Measurements from ENCODE around the gene CRACDL.

CRACDL gene, protein sequence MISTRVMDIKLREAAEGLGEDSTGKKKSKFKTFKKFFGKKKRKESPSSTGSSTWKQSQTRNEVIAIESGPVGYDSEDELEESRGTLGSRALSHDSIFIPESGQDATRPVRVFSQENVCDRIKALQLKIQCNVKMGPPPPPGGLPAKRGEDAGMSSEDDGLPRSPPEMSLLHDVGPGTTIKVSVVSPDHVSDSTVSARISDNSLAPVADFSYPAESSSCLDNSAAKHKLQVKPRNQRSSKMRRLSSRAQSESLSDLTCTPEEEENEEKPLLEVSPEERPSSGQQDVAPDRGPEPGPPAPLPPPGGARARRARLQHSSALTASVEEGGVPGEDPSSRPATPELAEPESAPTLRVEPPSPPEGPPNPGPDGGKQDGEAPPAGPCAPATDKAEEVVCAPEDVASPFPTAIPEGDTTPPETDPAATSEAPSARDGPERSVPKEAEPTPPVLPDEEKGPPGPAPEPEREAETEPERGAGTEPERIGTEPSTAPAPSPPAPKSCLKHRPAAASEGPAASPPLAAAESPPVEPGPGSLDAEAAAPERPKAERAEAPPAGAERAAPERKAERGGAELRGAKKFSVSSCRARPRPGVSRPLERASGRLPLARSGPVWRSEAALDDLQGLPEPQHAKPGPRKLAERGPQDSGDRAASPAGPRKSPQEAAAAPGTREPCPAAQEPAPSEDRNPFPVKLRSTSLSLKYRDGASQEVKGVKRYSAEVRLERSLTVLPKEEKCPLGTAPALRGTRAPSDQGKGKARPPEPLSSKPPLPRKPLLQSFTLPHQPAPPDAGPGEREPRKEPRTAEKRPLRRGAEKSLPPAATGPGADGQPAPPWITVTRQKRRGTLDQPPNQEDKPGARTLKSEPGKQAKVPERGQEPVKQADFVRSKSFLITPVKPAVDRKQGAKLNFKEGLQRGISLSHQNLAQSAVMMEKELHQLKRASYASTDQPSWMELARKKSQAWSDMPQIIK

DNA sequence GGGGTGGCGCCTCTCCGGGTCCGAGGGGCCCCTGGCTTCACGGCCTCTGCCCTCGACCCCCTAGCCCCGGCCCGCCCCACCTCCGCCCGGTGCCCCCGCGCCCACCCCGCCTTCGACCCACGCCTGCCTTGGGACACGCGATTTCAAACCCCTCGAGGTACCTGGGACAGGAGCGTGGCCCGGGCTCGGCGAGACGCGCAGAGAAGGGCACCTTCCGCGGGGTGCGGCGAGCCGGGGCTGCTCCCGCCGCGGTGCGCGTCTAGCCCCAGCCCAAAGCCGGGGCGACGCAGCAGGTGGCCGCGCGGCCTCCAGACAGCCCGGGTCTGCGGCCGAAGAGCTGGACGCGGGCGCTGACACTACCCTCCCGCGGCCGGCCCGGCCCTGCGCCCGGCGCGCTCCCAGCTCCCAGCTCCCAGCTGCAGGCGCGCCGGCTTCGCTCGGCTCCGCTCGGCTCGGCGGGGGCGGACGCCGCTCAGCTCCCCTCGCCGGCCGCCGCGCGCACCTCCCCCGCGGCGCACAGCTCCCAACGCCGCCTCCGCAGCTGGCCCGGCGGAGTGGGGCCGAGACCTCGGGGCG is at the start of gene CRACDL:
CRACDL (minus strand) TSS at position 449 of the 576 bp plus-strand sequence. CDS start 89,425 bp downstream, outside the sequence.
- DNase-seq, result peak; percentile 9 to 32

DNA sequence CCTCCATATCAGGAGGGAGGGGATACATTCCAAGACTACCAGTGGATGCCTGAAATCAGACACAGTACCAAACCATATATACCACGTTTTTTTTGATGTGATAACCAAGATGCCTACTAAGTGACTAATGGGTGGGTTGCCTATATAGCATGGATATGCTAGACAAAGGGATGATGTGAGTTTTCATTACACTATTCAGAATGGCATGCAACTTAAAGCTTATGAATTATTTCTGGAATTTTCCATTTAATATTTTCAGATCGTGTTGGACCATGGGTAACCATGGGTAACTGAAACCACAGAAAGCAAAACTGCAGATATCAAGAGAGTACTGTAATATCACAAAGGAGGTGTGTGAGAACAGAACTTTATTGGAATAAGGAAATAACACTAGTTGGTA is 39.6 kb upstream of the CRACDL start:
- no peak for DNase-seq

DNA sequence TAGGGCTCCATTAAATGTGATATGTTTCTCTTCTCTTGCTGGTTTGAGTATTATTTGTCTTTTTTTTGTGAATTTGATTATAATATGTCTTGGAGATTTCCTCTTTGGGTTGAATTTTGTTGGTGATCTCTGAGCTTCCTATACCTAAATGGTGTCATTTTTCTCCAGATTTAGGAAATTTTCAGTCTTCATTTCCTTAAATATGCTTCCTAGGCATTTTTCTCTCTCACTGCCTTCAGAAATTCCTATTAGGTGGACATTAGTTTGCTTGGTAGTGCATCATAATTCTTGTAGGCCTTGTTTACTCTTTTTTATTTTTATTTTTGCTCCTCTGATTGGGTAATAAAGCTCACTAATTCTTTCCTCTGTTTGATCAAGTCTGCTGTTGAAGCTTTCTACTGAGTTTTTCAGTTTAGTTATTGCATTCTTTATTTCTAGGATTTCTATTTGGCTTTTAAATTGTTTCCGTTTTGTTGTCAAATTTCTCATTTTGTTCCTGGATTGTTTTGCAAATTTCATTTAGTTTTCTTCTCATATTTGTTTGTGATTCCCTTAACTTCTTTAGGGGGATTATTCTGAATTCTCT is 36.6 kb upstream of the CRACDL start:
- no peak for DNase-seq

DNA sequence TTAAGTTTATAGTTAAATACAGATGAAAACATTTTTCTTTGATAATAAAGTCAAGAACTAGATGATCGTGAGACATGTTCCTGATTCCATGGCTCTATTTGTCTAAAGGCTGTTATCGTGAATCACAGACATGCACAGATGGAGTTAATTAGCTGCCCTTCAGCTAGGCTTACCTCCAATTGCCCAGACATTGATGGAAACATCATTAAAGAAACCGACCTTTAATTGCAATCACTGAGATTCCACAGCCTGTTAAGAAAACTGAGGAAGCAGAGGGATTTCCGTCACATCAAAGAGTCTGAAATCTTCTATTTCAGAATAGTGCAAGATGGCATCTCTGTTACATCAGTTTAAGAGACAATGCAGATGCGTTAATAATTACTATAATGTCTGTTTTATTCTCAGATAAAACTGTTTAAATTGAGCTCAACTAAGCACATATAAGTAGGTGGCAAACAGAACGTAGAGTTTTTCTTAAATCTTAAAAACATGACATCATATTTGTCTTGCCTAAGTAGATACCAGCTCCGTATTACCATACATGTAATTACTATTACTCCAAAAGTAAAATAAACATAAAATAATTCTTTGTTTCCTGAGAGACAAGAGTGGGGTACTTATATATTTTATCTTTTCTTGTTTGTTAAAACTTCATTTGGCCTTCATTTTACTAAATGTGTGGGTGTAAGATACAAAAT is 23.9 kb upstream of the CRACDL start:
- DNase-seq, result no peak

DNA sequence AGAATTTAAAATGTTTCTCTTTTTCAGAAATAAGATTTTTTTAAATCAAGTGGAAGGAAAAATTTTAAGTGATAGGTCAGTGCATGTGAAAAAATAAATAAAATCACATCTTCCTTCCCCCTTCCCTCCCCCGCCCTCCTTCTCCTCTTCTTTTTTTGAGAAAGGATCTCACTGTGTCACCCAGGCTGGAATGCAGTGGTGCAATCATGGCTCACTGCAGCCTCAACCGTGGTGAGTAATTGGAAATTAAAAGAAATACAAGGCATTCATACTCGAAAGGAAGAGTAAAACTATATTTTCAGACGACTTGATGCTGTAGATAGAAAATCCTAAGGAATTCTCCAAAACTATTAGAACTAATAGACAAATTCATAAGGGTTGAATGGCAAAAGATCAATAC is 16.9 kb upstream of the CRACDL start:
- DNase-seq, result no peak

DNA sequence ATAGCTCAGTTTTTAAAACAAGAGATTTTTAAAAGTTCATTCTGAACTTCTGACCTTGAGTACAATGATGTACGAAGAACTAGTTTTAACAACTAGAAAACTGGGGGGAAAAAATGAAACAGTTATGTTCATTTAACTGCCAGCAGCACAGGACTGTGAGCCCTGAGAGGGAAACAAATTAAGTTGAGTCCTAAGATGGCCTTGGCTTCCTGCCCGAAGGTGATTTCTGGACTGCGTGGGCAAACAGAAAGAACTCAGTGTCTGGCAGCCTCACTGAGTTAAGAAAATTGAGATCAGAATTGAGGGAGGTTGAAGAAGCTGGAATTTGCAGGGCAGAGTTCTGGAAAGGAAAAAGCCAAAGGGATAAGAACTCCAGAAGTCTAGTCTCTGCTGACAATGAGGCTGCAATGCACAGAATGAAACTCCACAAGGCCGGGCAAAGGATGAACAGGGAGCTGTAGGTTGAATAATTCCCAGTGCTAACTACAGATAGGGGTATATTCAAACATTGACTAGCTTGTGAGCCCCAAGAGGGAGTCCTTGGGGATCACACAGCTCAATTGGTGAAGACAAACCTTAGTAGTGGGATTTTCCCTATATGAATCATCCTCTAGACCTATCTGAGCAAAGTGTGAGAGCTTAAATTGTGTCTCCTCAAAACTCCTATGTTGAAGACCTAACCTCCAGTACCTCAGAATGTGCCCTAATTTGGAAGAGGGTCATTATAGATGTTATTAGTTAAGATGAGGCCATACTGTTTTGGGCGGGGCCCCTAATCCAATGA is 13.1 kb upstream of the CRACDL start:
- DNase-seq, result no peak

DNA sequence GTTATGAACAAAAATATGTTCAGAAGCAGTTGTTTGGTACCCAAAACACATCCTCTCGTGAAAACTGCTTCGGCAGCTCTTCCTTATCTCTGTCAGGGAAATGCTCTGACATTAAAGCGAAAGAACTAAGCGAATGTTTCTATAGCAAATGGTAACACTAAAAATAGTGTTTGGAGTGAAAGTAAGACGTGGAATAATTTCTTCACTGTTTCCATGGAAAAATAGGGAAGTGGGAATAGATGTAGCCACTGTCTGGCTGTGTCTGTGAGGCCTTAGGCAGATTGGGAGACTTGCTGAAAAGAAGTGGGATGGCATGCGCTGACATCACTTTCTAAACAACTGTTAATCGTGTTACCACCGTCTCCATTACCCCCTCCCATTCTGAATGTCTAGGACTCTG is 11.5 kb upstream of the CRACDL start:
- DNase-seq, result no peak

DNA sequence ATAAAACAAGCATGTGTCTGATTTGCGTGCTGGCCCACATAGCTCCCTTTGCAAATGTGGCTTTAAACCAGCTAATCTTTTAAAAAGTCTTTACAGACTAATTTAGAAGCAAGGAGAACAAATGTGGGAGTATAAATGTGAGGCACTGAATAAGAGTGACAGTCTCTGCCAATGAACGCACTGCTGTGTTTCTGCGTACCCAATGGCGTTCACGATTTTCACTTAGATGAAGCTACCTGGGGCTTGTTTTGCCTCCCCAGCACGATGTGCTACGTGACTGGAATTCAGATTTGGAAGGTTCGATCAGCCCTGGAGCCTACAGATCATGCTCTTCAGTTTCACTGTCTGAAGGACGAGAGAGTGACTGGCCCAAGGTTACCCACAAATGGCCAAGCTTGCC is 10.8 kb upstream of the CRACDL start:
- DNase-seq, result no peak

DNA sequence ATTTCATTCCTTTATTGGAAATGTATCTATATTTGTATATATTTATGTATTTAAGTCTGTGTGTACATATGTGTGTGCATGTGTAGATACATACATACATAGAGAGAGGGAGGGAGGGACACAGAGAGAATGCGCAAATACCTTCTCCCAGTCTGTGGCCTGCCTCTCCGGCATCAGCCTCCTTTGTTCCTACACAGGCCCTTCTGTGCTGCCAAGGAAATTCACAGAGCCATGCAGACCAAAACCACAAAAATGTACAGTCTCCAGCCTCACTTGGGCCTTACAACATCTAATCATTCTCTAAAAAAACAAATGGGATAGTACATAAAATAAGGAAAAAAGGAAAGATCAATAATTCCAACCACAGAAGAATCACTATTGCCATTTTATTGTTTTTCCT is 8.8 kb upstream of the CRACDL start:
- DNase-seq, result no peak

DNA sequence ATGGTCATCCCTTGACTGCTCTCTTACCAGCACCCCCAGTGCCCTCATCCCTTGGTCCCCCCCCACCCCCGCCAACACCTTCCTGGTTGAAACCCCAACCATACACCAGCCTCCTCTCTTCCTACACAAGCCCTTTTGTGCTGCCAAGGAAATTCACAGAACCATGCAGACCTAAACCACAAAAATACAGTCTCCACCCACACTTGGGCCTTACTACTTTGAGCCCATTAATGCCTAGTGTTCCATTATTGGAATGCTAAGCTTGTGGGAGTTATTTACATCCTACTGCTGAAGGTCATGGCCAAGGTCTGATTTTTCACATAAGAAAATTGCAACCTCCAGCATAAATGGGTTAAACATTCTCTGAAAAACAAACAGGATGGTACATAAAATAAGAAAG is 4.1 kb upstream of the CRACDL start:
- no peak for DNase-seq

DNA sequence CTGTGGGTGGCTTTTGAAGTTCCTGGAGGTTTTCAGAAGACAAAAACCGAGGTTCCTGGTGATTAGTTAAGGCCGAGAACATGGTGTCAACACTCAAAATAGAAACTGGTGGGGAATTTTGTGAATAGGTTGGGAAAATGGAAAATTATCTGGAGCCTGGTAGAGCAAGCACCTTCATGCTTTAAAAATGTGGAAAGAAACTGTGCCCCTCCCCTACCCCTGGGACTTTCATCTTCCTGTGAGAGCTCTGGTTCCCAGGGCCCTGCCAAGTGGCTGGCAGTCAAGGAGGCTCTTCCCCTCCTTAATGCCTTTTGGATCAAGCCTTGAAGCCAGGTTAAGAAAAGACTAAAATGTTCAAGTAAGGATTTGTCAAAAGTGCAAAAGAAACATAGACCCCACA is 1.9 kb upstream of the CRACDL start:
- no peak for DNase-seq

DNA sequence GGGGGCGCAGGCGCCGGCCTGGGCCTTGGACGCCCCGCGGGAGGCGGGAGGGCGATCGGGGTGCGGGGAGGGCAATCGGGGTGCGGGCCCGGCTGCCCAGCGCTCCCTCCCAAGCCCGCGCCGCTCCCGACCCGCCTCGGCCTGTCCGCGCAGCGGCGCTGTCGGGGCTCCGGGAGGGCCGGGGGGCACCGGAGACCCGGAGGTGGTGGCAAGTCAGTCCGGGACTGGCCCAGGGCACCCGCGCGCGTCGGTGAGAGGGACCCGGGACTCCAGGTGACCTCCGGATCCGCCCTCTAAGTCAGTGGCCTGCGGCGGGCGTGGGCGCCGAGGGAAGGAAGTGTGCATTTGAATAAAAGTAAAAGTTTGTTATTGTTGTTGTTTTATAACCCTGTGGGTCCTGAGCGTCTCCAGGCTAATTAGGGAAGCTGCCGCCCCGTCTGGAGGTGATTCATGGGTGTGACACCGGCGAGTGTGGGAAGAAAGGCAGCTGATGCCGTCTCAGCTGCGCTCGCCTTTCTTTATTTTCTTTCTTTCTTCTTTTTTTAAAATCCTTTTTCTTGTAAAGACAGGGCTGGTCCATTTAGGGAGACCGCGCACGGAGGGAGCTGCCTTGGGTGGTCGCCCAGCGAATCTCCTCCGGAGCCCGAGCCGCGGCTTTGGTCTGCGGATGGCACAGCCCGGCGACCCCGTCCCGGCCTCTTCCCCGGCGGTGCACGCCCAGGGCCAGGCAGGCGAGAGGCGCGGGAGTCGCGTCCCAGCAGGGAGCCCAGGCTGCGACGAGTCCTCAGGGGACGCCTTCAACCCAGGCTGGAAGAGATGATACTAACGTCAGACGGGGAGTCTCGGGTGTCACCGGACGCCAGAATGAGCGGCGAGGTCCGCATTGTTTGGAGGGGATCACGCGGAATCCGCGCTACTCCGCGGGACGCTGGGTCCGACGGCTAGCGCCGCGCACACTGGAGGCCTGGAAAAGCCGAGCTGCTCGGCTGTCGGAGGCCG is 627 bp upstream of the CRACDL start:
- DNase-seq, result no peak

DNA sequence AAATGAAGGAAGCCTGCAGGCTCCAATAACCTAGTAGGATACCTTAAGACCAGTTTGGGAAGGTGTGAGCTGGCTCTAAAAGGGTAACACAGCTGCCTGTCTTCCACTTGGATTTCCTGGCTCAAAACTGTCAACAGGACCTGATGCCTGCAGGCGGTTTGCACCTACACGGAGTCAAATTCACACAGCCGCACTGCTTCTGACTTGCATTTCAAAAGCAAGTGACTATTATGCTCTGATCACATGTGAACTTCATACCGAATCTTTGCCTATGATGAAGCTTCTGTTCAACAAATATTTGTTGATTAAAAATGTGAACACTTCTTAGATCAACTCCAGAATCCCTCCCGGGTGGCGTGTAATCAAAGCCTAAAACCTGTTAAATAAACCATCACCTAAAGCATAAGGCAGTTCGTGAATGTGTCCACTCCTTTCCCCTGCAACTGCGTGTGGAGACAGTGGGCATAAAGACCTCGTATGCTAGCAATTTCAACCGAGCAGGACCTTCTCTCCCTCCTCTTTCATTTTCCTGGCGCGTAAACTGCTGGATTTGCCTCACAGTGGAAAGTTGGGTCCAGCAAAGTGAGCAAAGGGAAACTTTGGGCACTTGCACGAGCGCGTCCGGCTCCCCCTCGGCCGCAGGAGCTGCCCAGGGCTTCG is 784 bp downstream of the CRACDL start:
- peak in 1 of 2 experiments; percentile 34 for DNase-seq

DNA sequence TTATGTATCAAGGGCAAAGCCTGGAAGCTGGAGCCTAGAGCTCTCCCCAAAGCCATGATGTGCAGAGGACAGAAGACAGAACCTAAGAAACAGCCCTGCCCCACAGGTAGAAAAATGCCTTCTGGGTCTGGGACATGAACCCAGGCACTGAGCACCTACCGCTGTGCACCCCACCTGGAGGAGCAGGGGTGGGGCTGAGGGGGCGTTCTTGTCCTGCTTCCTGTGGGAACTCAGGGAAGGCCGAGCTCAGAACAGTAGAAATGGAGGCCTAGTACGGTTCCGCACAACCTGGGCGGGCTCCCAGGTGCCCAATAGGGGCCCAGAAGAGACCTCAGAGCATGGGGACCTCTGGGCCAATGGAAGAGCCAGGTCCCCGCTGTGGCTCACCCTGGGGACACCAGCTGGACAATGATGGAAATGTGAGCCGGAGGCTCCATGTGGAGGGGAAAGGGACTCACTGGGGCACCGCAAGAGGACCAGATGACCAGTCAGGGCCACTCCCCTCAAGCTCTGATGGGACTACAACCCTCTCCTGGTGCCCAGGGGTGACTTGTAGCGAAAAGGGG is 3.2 kb downstream of the CRACDL start:
- DNase-seq, result no peak

DNA sequence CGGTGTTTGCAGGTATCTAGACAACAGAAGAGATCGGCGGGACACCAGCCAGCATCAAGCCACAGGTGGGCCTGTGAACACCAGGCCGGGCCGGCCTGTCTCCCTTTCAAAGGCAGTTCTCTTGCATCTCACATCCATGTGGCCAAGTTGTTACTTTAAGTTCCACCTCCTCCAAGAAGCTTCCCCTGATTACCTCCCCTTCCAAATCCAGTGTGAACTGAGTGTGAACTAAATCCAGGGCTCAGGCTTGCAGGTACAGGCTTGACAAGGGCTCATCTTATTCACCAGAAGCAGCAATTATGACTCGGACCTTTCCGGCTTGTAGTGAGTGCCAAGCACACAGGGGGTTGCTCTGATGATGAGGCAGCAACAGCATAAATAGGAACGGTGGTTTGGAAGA is 3.9 kb downstream of the CRACDL start:
- DNase-seq, result peak; percentile 34 to 54

DNA sequence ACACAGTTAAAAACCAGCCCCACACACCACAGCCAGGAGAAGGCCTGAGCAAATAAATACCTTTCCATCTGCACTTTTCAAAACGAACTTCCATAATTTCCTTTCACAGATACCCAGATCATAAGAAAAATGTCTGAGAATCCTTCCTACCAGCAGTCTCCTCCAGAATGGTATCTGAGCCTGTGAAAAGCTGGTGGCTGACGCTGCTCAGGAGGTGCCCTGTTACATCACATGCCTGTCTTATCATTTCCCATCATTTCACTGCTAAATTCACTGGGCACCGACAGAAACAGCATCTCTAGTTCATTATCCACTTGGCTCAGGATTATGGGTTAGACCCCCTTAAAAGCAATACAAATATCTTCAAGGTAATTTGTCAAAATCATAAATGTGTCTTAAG is 4.4 kb downstream of the CRACDL start:
- DNase-seq, result no peak

DNA sequence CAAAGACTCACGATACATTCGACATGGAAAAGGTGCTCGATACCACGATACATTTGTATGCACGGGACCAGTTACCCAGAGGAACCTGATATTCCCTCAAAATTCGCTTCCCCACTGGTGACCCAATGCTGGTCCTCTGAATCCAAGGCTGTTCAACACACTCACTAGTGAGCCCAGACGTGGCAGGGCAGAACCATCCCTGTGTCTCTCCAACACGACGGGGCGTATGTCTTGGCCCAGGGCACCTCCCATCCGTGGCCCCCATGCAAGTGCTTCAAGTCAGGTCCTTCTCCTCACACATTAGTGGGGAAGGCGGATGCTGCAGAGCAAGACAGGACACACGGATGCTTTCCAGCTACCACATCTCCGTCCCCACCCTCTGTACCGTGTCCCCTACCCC is 6.1 kb downstream of the CRACDL start:
- no peak for DNase-seq

DNA sequence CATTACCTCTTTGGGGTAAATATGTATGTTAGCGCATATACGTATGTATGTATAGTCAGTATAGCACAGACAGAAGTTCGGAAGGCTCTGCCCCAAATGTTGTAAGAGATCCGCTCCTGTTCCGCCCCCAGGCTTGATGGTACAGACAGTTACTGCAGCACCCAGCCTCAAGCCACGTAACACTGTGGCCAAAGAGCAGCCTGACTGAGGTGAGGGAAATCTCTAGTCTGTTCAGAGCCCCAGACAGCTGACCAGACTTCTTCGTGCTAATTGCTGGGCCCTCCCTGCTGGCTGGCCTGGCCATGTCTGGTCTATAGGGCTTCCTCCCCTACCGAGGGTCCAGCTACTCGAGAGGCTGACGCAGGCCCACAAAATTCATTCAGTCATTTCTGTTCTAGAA is 7.8 kb downstream of the CRACDL start:
- no peak for DNase-seq

DNA sequence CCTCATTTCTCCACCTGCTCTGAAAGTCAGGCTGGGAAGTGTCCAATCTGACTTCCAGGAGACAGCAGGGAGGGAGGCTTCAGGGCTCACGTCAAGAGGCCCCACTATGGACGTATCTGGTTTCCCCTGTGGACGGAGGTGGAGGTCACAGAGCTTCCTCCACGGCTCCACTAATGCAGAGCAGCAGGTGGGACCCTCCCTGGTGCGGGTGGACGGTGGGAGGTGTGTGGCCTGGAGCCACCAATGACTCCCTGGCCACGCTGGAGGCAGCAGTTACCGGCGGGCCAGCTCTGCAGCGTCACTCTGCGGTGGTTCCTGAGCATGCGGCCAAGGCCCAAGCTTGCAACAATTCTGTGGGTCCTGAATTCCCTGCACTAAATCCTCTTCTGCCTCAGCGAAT is 9.0 kb downstream of the CRACDL start:
- DNase-seq, result no peak
